Fibroblast of the aortic adventitia (primary cell): Measurements from ENCODE around the gene HES1. TPM values are rescaled to one million over a fixed set of nuclear protein-coding genes. Genes with fewer than 3 reads are reported as not detected.

Source experiments
- DNase-seq: peaks from one replicate; pipeline ENCODE4 v3.0.0-alpha.2; 2010; ENCODE audit warnings: low read depth
- H3K4me3 ChIP-seq: 2 replicates; pipeline ENCODE4 v1.5.1; 2011; ENCODE audit warnings: low read depth, mild to moderate bottlenecking, control low read depth, low read length, moderate library complexity
- CTCF ChIP-seq: IDR thresholded peaks from 2 replicates; pipeline ENCODE4 v1.5.1; 2011; ENCODE audit warnings: mild to moderate bottlenecking, low read length, control low read depth, inconsistent platforms; ENCODE audit not compliant: insufficient read depth
- small RNA-seq: library from RNA; depleted of rRNA; stranded (forward); fragments of <200 nt; gene quantifications from one replicate; pipeline ENCODE3, GENCODE V24; 2012
- total RNA-seq: library from RNA; depleted of rRNA; stranded (reverse); fragments of >200 nt; gene quantifications from 2 replicates; pipeline ENCODE4 v1.2.3, GENCODE V29; 2012; ENCODE audit warnings: low replicate concordance

The HES1 gene
- total RNA-seq, 1 donor = 0.81 TPM

- no peak for TF ChIP-seq CTCF
- no peak overlapping the region for H3K4me3 ChIP-seq
- DNase-seq = no peak
Measured at GRCh38 chr3:194184801-194185200, 48.9 kb downstream of the HES1 start.

- no peak for TF ChIP-seq CTCF
- DNase-seq = no peak
- no peak overlapping the region for H3K4me3 ChIP-seq
Measured at GRCh38 chr3:194185221-194185620, 49.3 kb downstream of the HES1 start.

GRCh38 chr3:194187233-194187944 lies 51.4 kb downstream of the HES1 start:
- DNase-seq = no peak
- H3K4me3 ChIP-seq = no peak overlapping the region
- TF ChIP-seq CTCF = no peak

Small RNA genes lying within 50 kb of the gene (small RNA-seq; reads per million reads assigned to genes)
- gene RN7SL215P = not detected

Other genes starting within 250 kb of the HES1 start
- gene CPN2, start 215.2 kb downstream of the HES1 start, total RNA-seq = not detected in 2 replicates
- gene LRRC15, start 233.6 kb downstream of the HES1 start, total RNA-seq = 0.25 and 10.0 TPM in 2 replicates